ENCODE results near the gene PIN4.
"Not testable (repeated sequence)": the region's sequence is repeated elsewhere in the genome, so short reads cannot be mapped to it uniquely, and the experiment has no call there.

PIN4 gene

DNA sequence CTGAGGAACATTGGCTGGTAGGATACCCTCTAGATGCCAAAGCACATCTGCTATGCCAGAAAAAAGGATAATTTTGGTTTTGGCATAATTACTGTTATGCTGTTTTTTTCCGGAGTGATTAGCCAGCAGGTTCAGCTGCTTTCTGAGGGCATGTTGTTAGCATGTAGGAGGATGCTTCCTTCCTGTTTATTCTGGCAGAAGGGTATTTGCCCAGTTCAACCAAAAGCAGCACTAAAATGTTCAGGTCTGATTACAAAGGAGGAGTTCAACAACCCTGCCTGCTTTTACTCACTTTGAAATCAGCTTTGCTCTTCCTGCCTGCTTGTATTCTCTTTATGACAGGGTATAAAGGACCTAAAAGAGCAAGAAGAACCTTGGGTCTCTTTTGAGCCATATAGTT, 35.4 kb downstream of the PIN4 start:
- Mint-ChIP-seq H3K4me3 (no peak overlapping the region), H3K27me3 (no peaks in the 10 kb centered on the region), H3K4me1 (ENCODE audit: low read depth in 2 of 2) (no peaks in the 10 kb centered on the region), H3K27ac (no peak overlapping the region), H3K9me3 (no peaks in the 10 kb centered on the region), H3K36me3 (ENCODE audit: insufficient read depth) (no peaks in the 10 kb centered on the region)
- ATAC-seq (replicated peaks): no peak
- DNase-seq: no peak

DNA sequence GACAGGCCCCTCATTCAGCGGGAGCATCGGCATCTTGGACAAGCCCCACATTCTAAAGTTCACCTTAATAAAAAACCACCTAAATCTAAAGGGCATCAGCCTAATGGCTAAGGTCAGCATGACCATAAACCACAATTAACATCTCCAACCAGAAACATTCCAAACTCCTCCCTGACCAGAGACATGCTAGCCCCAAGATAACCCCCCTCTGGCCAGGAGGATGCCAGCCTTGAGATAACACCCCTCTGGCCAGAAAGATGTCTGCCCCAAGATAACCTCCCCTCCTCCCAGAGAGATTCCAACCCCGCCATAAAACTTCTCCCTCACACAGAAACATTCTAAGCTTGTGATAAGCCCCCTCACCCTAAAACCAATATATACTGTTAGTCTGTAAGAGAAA, 38.8 kb downstream of the PIN4 start:
- H3K27me3 Mint-ChIP-seq; ATAC-seq (replicated peaks); H3K4me3 Mint-ChIP-seq; H3K4me1 Mint-ChIP-seq (ENCODE audit: low read depth in 2 of 2); H3K9me3 Mint-ChIP-seq; DNase-seq; H3K36me3 Mint-ChIP-seq (ENCODE audit: insufficient read depth); H3K27ac Mint-ChIP-seq: not testable (repeated sequence)

DNA sequence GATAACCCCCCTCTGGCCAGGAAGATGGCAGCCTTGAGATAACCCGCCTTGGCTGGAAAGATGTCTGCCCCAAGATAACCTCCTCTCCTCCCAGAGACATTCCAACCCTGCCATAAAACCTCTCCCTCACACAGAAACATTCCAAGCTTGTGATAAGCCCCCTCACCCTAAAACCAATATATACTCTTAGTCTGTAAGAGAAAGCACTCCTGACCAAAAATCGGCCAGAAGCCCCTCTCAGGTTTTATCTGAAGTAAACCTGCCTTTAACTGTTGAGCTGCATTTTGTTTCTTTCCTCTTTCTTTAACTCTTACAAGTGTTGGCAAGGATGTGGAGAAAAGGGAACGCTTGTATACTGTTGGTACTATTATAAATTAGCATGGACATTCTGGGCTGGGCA, 48.7 kb downstream of the PIN4 start:
- Mint-ChIP-seq H3K27ac (no peak overlapping the region), H3K9me3 (no peaks in the 10 kb centered on the region), H3K4me1 (ENCODE audit: low read depth in 2 of 2) (no peaks in the 10 kb centered on the region), H3K27me3 (no peaks in the 10 kb centered on the region), H3K4me3 (no peak overlapping the region), H3K36me3 (ENCODE audit: insufficient read depth) (no peaks in the 10 kb centered on the region)
- no peak for DNase-seq
- ATAC-seq (replicated peaks): no peak

DNA sequence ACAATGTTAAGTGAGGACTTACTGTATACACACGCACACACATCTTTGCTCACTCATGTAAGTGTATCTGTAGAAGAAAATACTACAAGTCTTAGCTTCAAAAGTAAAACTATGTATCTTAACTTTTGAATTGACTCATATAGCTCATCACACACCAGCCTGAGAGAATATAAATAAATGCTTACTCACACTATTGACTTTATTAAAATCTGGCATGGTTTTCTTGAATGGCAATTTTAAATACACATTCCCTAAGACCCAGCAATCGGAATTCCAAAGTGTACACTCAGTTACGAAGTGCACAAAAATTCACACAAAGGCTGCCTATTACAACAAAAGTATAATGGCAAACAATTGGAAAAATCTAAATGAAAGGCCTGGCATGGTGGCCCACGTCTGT, 55.3 kb downstream of the PIN4 start:
- Mint-ChIP-seq H3K27ac (no peak overlapping the region), H3K9me3 (no peaks in the 10 kb centered on the region), H3K4me1 (ENCODE audit: low read depth in 2 of 2) (no peaks in the 10 kb centered on the region), H3K27me3 (no peaks in the 10 kb centered on the region), H3K4me3 (no peak overlapping the region), H3K36me3 (ENCODE audit: insufficient read depth) (no peaks in the 10 kb centered on the region)
- no peak for DNase-seq
- no peak for ATAC-seq (replicated peaks)

DNA sequence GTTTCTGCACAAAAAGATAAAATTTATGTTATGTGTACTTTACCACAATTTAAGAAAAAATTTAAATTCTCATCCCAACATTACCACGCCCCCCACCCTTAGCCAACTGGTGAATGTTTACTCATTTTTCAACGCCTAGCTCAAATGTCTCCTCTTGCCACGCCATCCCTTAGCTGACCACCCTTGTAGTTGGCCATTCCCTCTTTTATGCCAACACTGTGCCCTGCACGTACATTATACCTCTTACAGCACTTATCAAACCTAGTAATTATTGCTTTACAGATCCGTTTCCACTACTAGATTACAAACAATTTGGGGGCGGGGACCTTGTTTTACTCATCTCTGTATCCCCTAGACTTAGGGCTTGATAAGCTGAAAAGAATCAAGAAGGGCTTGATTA, 56.6 kb downstream of the PIN4 start:
- Mint-ChIP-seq H3K36me3 (ENCODE audit: insufficient read depth) (no peaks in the 10 kb centered on the region), H3K4me1 (ENCODE audit: low read depth in 2 of 2) (no peaks in the 10 kb centered on the region), H3K9me3 (no peaks in the 10 kb centered on the region), H3K27me3 (no peaks in the 10 kb centered on the region), H3K4me3 (peak overlapping the region; percentile 67 to 72), H3K27ac (no peak overlapping the region)
- DNase-seq (no peak), ATAC-seq (replicated peaks) (no peak)

DNA sequence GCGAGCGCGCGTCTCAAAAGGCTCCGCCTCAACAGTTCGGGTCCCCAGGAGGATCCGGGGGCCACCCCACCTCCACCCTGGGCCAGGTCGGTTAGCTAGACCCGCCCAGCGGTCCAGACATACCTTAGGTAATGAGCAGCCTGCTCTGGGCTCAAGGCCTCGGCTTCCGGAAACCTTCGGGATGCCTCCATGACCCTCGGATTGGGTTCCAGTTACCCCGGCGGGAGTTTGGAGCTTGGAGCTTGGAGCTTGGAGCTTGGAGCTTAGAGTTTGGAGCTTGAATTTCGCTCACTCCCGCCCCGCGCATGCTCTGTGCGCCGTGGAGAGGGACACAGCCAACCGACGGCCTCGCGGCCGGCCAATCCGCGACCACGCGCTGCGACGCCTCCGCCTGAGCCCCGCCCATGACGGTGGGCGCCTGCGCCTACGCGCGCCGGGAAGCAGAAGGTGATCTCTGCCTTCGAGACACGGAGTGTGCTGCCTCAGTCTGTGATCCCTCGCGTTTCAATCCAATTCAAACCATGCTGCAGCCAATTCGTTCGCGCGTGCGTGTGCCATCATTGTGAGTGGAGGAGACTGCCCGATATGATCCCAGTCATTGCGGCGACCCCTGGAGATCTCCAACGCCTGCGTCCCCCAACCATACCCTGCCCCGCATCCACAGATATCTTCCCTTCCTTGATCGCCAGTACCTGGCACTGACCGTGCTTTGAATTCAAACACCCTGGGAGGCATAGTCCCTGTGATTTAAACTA, 57.3 kb downstream of the PIN4 start, which contains the start of gene ERCC6L:
ERCC6L (minus strand) TSS at position 307 of the 755 bp plus-strand sequence; CDS start at position 191, 116 bp downstream.
- Mint-ChIP-seq H3K4me1 (ENCODE audit: low read depth in 2 of 2) (no peaks in the 10 kb centered on the region), H3K27ac (no peak within 1 kb of the TSS), H3K36me3 (ENCODE audit: insufficient read depth) (no peaks in the 10 kb centered on the region), H3K9me3 (no peaks in the 10 kb centered on the region), H3K4me3 (peak within 1 kb of the TSS; percentile 67 to 72), H3K27me3 (no peaks in the 10 kb centered on the region)
- ATAC-seq (replicated peaks) (peak; percentile 98), DNase-seq (peak; percentile 77 to 80 (median 79))

DNA sequence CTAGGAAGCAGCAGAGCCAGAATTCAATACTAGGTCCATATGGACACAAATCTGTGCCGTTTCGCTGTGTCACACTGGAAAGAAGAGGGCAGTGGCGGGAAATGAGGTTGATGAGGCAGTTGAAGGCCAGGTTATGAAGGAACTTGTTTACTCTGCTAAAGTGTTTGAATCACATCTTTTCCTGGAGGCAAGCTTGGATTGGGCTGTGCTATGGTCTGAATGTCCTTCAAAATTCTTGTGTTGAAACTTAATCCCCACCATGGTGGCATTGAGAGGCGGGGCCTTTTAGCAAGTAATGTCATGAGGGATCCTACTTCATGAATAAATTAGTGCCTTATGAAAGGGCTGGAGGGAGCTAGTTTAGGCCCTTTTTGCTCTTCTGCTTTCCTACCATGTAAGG, 59.4 kb downstream of the PIN4 start:
- Mint-ChIP-seq H3K4me3 (no peak overlapping the region), H3K27ac (no peak overlapping the region), H3K27me3 (no peaks in the 10 kb centered on the region), H3K4me1 (ENCODE audit: low read depth in 2 of 2) (no peaks in the 10 kb centered on the region), H3K9me3 (no peaks in the 10 kb centered on the region), H3K36me3 (ENCODE audit: insufficient read depth) (no peaks in the 10 kb centered on the region)
- DNase-seq (no peak), ATAC-seq (replicated peaks) (no peak)

DNA sequence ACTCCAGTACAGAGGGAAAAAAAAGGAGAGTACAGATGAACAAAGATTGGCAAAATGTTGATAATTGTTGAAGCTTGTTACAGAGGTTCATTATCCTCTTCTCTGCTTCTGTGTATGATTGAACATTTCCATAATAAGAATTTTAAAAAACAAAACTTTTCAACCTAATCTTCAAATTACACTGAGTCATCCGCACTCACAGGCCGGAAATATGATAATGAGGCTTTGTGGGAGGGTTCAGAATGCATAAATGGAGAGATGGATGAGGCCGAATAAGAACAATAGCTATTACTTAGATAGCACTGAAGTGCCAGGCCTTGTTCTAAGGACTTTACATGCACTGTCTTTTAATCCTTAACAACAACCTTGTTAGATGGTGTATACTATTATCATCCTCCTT, 61.9 kb downstream of the PIN4 start:
- no peak overlapping the region for H3K27ac Mint-ChIP-seq
- no peak for DNase-seq
- ATAC-seq (replicated peaks): no peak
- no peak overlapping the region for H3K4me3 Mint-ChIP-seq
- H3K36me3 Mint-ChIP-seq (ENCODE audit: insufficient read depth): no peaks in the 10 kb centered on the region
- no peaks in the 10 kb centered on the region for H3K4me1 Mint-ChIP-seq (ENCODE audit: low read depth in 2 of 2)
- no peaks in the 10 kb centered on the region for H3K9me3 Mint-ChIP-seq
- no peaks in the 10 kb centered on the region for H3K27me3 Mint-ChIP-seq

DNA sequence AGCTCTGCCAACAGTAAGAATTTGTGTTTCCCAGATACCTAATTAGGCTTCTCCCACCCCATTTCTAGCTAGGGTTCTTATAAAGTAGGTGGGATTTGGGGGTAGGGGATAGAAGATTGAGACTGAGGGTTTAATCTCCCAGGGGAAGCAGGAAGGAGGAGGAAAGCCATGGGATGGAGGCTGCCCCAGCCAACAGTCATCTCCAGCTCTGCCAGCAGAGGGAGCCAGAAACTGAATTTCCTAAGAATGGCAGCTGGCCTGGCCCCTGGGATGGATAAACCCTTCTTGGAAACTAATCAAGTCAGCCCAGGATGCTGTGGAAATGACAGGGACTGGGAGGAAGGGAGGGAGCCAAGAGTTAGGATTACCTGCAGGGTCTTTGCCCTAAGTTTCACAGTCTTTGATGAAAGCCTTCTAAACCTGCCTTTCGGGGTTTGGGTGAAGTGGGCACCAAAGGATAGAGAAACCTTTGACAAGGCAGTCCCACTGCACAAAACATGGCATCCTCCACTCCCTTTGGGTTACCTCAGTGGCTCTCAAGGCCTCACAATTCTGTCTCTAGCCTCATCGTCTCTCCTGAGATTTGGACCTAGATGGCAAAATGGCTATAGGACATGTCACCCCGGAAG, 64.0 kb downstream of the PIN4 start:
- Mint-ChIP-seq H3K36me3 (ENCODE audit: insufficient read depth) (no peaks in the 10 kb centered on the region), H3K4me3 (no peak overlapping the region), H3K4me1 (ENCODE audit: low read depth in 2 of 2) (no peaks in the 10 kb centered on the region), H3K27ac (no peak overlapping the region), H3K27me3 (no peaks in the 10 kb centered on the region), H3K9me3 (no peaks in the 10 kb centered on the region)
- peak; percentile 3 to 33 (median 13) for DNase-seq
- ATAC-seq (replicated peaks): peak; percentile 26

DNA sequence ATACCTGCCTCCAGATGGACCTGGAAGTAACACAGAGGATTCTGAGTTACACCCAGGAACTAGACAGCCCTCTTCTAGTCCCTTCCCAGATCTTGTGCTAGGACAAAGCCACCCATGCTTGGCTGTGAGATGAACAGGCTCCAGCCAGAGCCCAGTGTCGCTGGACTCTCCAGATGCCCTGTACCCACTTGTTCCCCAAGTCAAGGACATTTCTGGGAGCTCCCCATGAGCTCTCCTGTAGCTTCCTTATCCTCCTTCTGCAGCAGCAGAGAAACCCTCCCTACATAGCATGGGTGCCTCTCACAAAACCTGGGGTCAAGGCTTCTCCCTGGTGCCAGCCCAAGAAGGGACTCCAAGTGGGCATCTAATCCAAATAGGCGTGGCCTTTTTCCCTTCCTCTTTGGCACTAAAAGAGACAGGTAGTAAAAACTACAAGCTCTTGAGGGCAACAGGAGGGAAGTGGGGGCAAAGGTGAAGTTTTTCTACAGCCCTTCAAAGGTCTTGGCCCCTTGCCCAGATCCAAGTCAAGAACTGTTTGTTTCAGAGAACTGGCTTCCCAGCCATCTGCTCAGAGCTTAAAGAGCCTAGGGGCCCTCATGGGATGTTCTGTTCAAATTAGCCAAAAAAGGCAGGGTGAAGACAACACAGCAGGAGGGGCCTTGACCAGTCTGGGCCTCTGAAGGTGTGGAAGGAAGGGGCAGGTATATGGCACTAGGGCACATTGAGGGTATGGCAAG, 65.8 kb downstream of the PIN4 start:
- ATAC-seq (replicated peaks): no peak
- Mint-ChIP-seq H3K27ac (no peak overlapping the region), H3K27me3 (no peaks in the 10 kb centered on the region), H3K4me1 (ENCODE audit: low read depth in 2 of 2) (no peaks in the 10 kb centered on the region), H3K4me3 (no peak overlapping the region), H3K9me3 (no peaks in the 10 kb centered on the region), H3K36me3 (ENCODE audit: insufficient read depth) (no peaks in the 10 kb centered on the region)
- no peak for DNase-seq

All from effector memory CD8-positive, alpha-beta T cell (primary cell).